HG03439 (cell line): ENCODE results near the gene PRAMEF8.
"Not testable (repeated sequence)": the region's sequence is repeated elsewhere in the genome, so short reads cannot be mapped to it uniquely, and the experiment has no call there.

Experiments used
- ATAC-seq: cut with Tn5 transposase; IDR thresholded peaks from one replicate; pipeline ENCODE4 v1.9.1; 2021; ENCODE audit warnings: mild to moderate bottlenecking, moderate library complexity; ENCODE audit not compliant: unreplicated experiment

The PRAMEF8 gene

DNA sequence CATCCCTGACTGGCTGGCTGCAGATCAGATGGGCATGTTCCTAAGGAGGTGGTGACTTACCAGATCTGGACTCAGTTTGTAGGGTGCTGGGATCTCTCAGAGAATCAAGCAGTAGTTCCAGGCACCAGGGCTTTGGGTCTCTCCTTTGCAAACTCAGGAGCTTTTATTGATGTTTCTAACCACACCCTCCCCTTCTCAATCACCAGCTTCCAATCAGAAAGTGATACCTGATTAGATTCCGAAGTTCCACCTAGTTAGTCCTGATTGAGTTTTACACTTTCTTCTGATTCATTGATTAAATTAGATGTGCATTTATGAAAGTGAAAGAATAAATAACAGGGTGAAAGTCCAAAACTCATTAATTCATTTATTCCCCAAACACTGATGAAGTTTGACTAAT, at the start of gene PRAMEF8:
TSS of gene PRAMEF8 (minus strand) at position 101 of the 400 bp plus-strand sequence. CDS start 1,046 bp downstream, outside the sequence.
- ATAC-seq: not testable (repeated sequence)

DNA sequence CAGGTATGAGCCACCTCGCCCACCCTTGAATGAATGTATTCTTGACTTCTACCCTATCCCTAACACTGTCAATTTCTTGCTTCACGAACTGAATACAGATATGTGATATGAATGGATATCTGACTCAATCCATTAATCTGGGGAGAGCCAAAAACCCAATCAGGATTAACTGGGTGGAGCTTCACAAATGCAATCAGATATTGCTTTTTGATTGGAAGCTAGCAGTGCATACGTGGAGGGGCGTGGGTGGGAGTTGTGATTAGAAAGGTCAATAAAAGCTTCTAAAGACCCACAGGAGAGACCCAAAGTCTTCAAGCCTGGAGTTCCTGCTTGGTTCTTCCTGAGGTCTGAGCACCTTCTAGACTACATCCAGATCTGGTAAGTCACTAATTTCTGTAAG, 30.3 kb upstream of the PRAMEF8 start, which contains the start of gene PRAMEF15:
TSS of gene PRAMEF15 (plus strand) at position 301 of the 400 bp plus-strand sequence. CDS start 2,827 bp downstream, outside the sequence.
- not testable (repeated sequence) for ATAC-seq

DNA sequence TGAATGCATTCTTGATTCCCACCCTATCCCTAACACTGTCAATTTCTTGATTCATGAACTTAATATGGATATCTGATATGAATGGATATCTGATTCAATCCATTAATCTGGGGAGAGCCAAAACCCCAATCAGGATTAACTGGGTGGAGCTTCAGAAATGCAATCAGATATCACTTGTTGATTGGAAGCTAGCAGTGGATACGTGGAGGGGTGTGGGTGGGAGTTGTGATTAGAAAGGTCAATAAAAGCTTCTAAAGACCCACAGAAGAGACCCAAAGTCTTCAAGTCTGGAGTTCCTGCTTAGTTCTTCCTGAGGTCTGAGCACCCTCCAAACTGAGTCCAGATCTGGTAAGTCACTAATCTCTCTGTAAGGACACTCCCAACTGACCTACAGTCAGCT, 18.3 kb upstream of the PRAMEF8 start, which contains the start of gene PRAMEF33:
TSS of gene PRAMEF33 (plus strand) at position 301 of the 400 bp plus-strand sequence. CDS start 2,416 bp downstream, outside the sequence.
- not testable (repeated sequence) for ATAC-seq

DNA sequence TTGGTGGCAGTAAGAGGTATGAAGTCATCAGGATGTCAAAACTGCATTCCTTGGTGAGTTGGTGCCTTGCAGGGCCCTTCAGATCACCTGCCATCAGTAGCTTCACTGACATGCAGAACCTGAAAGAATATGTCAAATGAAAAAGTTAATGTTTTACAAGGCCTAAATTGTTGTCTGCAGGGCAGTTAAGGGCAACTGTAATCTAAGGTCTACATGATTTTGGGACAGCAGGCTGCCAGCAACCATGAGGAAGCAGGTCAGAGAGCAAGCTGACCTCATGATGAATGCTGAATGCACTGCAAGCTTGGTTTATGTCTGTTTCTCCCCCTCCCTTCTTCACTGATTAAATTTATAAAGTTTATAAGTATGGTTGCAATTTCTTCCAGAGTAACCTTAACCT, 17.3 kb upstream of the PRAMEF8 start:
- ATAC-seq: not testable (repeated sequence)

DNA sequence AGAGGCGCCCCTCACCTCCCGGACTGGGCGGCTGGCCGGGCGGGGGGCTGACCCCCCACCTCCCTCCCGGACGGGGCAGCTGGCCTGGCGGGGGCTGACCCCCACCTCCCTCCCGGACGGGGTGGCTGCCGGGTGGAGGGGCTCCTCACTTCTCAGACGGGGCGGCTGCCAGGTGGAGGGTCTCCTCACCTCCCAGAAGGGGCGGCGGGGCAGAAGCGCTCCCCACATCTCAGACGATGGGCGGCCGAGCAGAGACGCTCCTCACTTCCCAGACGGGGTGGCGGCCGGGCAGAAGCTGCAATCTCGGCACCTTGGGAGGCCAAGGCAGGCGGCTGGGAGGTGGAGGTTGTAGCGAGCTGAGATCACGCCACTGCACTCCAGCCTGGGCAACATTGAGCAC, 13.8 kb upstream of the PRAMEF8 start:
- ATAC-seq: not testable (repeated sequence)

DNA sequence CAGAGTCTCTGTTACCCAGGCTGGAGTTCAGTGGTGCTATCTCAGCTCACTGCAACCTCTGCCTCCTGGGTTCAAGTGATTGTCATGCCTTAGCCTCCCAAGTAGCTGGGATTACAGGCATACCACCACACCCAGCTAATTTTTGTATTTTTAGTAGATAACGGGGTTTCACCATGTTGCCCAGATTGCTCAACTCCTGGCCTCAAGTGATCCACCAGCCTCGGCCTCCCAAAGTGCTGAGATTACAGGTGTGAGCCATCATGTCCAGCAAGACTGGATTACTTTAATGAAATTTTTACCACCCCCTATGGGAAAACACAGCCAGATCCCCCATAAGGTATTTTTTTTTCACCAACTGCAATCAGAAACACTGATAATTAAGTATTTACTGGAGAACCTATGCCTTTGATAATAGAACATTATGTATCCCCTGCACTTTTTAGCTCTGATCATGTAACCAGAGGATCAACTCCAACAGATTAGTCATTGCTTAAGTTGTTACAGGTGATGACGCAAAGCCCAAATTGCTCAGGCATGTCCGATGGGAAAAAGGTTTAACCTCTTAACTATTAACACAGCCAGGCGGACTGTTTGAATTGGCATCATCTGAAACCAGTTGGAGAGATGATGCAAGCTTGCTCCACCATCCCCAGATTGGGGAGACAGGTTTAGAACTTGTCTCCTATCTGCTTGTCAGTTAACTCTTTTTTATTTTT, 12.4 kb upstream of the PRAMEF8 start:
- ATAC-seq: not testable (repeated sequence)

DNA sequence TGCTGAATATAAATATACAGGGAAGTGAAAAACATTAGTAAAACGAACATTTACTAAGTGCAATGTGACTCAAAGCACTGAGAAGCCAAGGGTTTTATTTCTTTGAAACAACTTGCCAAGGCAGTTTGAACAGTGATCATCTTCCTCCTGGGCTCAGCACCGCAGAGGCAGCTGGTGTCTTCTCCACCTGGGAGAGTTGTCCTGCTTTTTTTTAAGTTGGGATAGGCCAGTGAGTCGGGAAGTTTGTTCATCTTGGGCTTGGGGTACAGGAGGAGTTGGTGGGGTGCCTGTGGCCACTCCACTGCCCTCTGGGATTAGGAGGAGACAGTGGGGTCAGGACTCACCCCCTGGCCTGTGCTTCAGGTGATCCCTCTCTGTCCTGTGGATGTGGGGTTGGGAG, 4.1 kb upstream of the PRAMEF8 start:
- not testable (repeated sequence) for ATAC-seq

DNA sequence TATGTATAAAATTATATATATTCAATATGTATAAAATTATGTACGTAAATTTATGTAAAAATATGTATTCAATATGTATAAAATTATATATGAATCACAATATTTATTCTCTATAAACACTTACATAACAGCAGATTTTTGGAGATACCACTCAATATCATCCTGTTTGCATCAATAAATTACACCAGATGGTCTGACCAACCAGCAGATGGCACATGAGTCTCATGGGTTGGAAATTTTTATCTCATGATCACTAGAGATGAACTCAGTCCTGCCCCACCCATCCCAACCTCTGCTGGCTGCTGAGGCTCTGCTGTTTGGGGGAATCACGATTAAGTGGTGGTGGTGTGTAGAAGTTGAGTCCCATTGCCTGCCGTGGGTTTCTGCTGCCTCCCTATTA, 5.3 kb downstream of the PRAMEF8 start:
- not testable (repeated sequence) for ATAC-seq

DNA sequence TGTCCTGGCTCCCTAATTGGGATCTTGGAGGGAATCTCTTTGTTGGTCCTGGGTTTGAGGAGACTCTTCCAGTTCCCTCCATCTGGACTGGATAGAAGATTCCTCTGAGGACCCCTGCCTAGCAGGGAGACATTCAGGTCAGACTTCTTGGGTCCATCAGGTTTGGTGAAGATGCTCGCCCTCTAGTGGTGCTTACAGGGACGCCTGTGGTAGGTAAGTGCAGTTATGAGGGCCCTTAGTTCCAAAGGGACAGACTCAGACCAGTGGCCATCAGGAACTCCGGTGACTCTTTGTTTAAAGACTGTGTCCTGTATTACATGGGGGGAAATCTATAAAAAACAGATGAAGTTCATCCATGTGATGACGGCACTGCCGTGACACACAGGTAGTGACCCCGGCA, 7.9 kb downstream of the PRAMEF8 start:
- ATAC-seq: not testable (repeated sequence)

DNA sequence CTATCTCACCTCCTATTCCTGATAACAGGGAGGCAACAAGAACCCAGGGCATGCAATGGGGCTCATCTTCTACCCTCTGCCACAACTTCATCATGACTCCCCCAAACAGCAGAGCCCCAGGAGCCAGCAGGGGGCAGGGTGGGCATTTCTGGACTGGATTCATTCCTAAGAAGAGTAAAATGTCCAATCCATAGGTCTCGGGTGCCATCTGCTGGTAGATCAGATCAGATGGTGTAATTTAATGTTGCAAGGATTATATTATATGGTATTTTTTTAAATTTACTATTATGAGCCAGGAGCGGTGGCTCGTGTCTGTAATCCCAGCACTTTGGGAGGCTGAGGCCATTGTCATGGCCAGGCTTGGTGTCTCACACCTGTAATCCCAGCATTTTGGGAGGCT, 19.8 kb downstream of the PRAMEF8 start:
- ATAC-seq: not testable (repeated sequence)

DNA sequence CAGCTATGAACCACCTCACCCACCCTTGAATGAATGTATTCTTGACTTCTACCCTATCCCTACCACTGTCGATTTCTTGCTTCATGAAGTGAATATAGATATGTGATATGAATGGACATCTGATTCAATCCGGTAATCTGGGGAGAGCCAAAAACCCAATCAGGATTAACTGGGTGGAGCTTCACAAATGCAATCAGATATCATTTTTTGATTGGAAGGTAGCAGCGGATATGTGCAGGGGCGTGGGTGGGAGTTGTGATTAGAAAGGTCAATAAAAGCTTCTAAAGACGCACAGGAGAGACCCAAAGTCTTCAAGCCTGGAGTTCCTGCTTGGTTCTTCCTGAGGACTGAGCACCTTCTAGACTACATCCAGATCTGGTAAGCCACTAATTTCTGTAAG, 31.0 kb downstream of the PRAMEF8 start, which contains the start of gene PRAMEF5:
TSS of gene PRAMEF5 (plus strand) at position 301 of the 400 bp plus-strand sequence. CDS start 5,071 bp downstream, outside the sequence.
- not testable (repeated sequence) for ATAC-seq

DNA sequence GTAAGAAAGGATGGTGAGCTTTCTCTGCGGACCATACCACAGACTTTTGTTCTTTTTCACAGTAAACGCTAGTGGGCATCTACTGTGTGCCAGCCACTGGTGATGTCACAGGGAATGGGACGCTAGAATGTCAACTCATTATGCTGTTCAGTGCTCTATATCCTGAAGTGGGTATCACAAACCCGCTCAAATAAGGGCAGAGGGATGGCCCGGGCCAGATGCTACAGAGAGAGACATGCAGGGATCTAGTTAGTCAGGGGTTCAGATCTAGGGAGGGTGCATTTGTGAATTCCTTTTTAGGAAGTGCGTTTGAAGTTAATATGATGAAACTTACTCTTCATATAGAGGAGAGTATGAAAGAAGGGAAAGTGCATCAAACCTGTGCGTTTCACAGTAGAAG, 37.8 kb downstream of the PRAMEF8 start:
- ATAC-seq: not testable (repeated sequence)

DNA sequence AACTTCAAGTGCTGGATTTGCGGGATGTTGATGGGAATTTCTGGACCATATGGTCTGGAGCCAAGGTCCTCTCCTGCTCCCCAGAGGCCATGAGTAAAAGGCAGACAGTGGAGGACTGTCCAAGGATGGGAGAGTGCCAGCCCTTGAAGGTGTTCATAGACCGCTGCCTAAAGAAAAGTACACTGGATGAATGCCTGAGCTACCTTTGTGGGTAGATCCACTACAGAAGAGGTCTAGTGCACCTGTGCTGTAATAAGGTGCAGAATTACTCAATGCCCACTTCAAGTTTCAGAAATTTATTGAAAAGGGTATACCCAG, 38.4 kb downstream of the PRAMEF8 start:
- not testable (repeated sequence) for ATAC-seq

DNA sequence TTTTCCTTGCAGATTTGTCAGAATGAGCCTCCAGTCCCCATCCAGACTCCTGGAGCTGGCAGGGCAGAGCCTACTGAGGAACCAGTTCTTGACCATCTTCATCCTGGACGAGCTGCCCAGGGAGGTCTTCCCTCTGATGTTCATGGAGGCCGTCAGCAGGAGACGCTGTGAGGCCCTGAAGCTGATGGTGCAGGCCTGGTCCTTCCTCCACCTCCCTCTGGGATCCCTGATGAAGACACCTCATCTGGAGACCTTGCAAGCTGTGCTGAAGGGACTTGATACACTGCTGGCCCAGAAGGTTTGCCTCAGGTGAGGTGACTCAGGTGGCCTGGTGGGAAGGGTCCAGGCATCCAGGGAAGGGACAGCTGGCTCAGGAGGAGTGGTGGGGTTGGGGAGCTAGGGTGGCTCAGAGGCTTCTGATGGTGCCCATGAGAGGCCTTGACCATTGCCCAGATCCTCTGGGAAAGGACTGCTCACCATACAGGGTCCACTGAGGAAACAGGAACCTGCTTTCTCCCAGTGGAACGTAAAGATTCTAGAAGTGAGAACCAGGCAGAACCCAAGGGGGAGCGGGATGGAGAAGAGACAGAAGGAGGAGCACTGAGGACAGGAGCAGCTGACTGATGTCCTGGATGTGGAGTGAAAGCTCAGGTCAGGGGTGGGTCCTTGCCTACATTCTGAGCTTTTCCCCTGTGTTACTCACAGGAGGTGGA, 38.9 kb downstream of the PRAMEF8 start:
- ATAC-seq: not testable (repeated sequence)

DNA sequence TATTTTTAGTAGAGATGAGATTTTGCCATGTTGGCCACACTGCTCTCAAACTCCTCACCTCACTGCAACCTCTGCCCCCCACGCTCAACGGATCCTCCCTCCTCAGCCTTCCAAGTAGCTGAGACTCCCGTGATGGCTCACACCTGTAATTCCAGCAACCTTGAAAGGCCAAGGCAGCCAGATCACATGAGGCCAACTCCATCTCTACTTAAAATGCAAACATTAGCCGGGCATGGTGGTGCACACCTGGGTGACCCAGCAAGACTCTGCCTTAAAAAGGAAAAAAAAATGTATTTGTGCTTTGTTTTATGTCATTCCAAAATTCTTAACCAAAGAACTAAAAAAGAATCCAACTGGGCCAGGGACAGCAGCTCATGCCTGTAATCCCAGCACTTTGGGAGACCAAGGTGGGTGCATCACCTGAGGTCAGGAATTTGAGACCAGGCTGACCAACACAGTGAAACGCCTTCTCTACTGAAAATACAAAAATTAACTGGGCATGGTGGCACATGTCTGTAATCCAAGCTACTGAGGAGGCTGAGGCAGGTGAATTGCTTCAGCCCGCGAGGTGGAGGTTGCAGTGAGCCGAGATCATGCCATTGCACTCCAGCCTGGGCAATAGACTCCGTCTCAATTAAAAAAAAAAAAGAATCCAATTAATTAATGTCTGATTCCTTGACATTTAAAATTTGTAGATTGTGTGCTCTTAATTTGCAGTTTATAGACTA, 41.2 kb downstream of the PRAMEF8 start:
- not testable (repeated sequence) for ATAC-seq

DNA sequence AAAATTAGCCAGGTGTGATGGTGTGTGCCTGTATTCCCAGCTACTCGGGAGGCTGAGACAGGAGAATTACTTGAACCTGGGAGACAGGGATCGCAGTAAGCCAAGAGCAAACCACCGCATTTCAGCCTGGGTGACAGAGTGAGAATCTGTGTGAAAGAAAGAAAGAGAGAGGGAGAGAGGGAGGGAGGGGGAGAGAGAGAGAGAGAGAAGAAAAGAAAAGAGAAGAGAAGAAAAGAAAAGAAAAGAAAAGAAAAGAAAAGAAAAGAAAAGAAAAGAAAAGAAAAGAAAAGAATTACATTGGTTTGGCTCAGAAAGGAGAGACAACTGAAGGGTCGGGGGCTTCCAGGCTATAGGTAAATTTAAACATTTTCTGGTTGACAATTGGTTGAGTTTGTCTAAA, 45.3 kb downstream of the PRAMEF8 start:
- not testable (repeated sequence) for ATAC-seq

DNA sequence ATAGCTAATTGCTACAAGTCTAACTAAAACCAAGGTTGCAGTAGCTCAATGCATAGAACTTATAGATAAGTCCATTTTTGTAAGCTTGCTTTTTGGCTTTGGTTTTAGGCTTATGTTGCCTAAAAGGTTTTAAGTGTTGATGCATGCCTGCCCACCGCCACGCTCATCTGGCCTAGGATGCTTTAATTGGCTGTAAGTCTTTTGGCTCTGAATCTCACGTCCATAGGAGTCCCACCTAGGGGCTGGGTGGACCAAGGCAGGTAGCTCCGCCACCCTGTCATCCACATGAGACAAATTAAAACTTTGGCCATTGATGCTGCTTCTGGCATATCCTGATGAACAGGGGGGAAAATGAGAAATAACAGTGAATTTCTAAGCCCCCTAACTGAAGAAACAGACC, 47.4 kb downstream of the PRAMEF8 start:
- ATAC-seq: not testable (repeated sequence)

DNA sequence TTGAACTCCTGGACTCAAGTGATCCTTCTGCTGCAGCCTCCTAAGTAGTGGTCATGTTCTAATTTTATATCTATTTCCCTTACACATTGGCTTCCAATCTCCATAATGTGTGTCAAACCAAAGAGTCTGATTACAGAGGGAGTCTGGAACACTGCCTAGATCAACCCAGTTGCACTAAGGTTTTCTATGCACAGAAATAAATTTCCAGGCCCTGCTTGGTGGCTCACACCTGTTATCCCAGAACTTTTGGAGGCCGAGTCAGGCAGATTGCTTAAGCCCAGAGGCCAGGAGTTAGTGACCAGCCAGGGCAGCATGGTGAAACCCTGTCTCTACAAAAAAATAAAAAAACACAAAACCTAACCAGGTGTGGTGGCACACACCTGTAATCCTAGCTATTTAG, 50.9 kb downstream of the PRAMEF8 start:
- not testable (repeated sequence) for ATAC-seq

DNA sequence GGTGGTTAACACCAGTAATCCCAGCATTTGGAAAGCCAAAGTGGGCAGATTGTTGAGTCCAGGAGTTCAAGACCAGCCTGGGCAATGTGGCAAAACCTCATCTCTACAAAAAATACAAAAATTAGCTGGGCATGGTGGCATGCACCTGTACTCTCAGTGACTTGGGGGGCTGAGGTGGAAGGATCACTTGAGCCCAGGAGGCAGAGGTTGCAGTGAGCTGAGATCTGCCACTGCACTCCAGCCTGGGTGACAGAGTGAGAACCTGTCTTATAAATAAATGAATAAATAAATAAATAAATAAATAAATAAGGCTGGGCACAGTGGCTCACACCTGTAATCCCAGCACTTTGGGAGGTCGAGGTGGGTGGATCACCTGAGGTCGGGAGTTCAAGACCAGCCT, 52.9 kb downstream of the PRAMEF8 start:
- ATAC-seq: not testable (repeated sequence)
